Osteoblast (primary cell): ENCODE measurements around the gene AKAP13. TPM values are rescaled to one million over a fixed set of nuclear protein-coding genes. Genes with fewer than 3 reads are reported as not detected.

Experiments used
- DNase-seq: peaks from one replicate; pipeline ENCODE4 v3.0.0; 2011; ENCODE audit warnings: low spot score, mixed read lengths; ENCODE audit not compliant: insufficient read length; ENCODE audit errors: missing footprints
- H2AFZ ChIP-seq: 2 replicates; pipeline ENCODE4 v1.6.0; 2011; ENCODE audit warnings: mild to moderate bottlenecking, low read length
- H3K27ac ChIP-seq: 2 replicates; pipeline ENCODE4 v1.5.1; 2011; ENCODE audit warnings: mild to moderate bottlenecking, low read depth, low read length, moderate library complexity
- H3K27me3 ChIP-seq: 2 replicates; pipeline ENCODE4 v1.6.0; 2012; ENCODE audit warnings: mild to moderate bottlenecking, control low read depth, inconsistent platforms, low read length, moderate library complexity; ENCODE audit not compliant: insufficient read depth
- H3K36me3 ChIP-seq: 2 replicates; pipeline ENCODE4 v1.5.1; 2011; ENCODE audit warnings: mild to moderate bottlenecking, low read length, control low read depth, moderate library complexity; ENCODE audit not compliant: insufficient read depth
- H3K4me1 ChIP-seq: 2 replicates; pipeline ENCODE4 v1.5.1; 2011; ENCODE audit warnings: mild to moderate bottlenecking, low read length, control low read depth, moderate library complexity; ENCODE audit not compliant: insufficient read depth
- H3K4me2 ChIP-seq: 2 replicates; pipeline ENCODE4 v1.6.0; 2011; ENCODE audit warnings: mild to moderate bottlenecking, low read length; ENCODE audit not compliant: insufficient read depth
- H3K4me3 ChIP-seq: fragments of 200-600 bp; sonication (generic); 3 replicates; pipeline ENCODE4 v1.5.1; 2012; ENCODE audit warnings: mild to moderate bottlenecking, low read length, inconsistent platforms; ENCODE audit not compliant: insufficient read depth
- H3K79me2 ChIP-seq: 2 replicates; pipeline ENCODE4 v1.6.0; 2012; ENCODE audit warnings: mild to moderate bottlenecking, low read length, control low read depth, inconsistent platforms; ENCODE audit not compliant: insufficient read depth
- H3K9me3 ChIP-seq: 2 replicates; pipeline ENCODE4 v1.5.1; 2011; ENCODE audit warnings: low read depth, low read length, control low read depth
- H4K20me1 ChIP-seq: 2 replicates; pipeline ENCODE4 v1.6.0; 2012; ENCODE audit warnings: mild to moderate bottlenecking, low read length, control low read depth; ENCODE audit not compliant: insufficient read depth
- total RNA-seq: library from RNA; depleted of rRNA; stranded (reverse); fragments of >200 nt; gene quantifications from 2 replicates; pipeline ENCODE4 v1.2.3, GENCODE V29; 2012
- TF ChIP-seq, protein P1 (sequence below): IDR thresholded peaks from 2 replicates; pipeline ENCODE4 v1.5.1; 2011; ENCODE audit warnings: mild to moderate bottlenecking, low read depth, low read length, moderate library complexity; ENCODE audit errors: extremely low read depth

AKAP13 gene, protein sequence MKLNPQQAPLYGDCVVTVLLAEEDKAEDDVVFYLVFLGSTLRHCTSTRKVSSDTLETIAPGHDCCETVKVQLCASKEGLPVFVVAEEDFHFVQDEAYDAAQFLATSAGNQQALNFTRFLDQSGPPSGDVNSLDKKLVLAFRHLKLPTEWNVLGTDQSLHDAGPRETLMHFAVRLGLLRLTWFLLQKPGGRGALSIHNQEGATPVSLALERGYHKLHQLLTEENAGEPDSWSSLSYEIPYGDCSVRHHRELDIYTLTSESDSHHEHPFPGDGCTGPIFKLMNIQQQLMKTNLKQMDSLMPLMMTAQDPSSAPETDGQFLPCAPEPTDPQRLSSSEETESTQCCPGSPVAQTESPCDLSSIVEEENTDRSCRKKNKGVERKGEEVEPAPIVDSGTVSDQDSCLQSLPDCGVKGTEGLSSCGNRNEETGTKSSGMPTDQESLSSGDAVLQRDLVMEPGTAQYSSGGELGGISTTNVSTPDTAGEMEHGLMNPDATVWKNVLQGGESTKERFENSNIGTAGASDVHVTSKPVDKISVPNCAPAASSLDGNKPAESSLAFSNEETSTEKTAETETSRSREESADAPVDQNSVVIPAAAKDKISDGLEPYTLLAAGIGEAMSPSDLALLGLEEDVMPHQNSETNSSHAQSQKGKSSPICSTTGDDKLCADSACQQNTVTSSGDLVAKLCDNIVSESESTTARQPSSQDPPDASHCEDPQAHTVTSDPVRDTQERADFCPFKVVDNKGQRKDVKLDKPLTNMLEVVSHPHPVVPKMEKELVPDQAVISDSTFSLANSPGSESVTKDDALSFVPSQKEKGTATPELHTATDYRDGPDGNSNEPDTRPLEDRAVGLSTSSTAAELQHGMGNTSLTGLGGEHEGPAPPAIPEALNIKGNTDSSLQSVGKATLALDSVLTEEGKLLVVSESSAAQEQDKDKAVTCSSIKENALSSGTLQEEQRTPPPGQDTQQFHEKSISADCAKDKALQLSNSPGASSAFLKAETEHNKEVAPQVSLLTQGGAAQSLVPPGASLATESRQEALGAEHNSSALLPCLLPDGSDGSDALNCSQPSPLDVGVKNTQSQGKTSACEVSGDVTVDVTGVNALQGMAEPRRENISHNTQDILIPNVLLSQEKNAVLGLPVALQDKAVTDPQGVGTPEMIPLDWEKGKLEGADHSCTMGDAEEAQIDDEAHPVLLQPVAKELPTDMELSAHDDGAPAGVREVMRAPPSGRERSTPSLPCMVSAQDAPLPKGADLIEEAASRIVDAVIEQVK (N-terminal part only)
- 77.1 and 80.7 TPM in 2 replicates for total RNA-seq

DNA sequence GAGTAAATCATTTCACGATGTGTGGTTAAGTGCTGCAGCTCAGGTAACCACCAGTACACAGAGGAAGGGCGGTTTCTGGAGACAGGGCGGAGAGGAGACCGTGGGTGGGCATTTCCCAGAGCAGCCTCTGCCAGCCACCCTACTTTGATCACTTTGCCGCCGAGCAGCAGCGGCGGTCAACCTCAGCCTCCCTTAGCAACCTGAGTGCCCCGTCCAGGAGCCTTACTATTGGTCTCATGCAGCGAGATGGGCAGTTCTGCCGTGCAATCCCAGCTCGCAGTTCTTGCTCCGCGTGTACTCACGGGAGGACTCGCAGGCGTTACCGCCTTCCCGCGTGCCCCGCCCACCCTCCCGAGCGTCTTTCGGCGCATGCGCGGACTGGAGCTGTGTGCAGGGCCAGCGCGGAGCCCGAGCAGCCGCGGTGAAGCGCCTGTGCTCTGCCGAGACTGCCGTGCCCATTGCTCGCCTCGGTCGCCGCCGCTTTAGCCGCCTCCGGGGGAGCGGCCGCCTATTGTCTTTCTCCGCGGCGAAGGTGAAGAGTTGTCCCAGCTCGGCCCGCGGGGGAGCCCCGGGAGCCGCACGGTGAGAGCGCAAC, at the start of gene AKAP13:
AKAP13 (plus strand) TSS at position 387 of the 595 bp plus-strand sequence. CDS start 105,118 bp downstream, outside the sequence.
- H3K4me2 ChIP-seq: peak within 1 kb of the TSS; percentile 81
- peak within 1 kb of the TSS; percentile 71 for H3K4me3 ChIP-seq
- peak; percentile 98 for DNase-seq
- no peaks in the 10 kb centered on the region for H3K9me3 ChIP-seq
- peaks cover 17% of the 10 kb centered on the region for H3K4me1 ChIP-seq
- H3K27me3 ChIP-seq: no peaks in the 10 kb centered on the region
- peaks cover 21% of the 10 kb centered on the region for H4K20me1 ChIP-seq
- H3K36me3 ChIP-seq: no peaks in the 10 kb centered on the region
- peak within 1 kb of the TSS; percentile 46 for H3K27ac ChIP-seq
- TF ChIP-seq, protein P1, sequence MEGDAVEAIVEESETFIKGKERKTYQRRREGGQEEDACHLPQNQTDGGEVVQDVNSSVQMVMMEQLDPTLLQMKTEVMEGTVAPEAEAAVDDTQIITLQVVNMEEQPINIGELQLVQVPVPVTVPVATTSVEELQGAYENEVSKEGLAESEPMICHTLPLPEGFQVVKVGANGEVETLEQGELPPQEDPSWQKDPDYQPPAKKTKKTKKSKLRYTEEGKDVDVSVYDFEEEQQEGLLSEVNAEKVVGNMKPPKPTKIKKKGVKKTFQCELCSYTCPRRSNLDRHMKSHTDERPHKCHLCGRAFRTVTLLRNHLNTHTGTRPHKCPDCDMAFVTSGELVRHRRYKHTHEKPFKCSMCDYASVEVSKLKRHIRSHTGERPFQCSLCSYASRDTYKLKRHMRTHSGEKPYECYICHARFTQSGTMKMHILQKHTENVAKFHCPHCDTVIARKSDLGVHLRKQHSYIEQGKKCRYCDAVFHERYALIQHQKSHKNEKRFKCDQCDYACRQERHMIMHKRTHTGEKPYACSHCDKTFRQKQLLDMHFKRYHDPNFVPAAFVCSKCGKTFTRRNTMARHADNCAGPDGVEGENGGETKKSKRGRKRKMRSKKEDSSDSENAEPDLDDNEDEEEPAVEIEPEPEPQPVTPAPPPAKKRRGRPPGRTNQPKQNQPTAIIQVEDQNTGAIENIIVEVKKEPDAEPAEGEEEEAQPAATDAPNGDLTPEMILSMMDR: no peak
- peaks cover 44% of the 10 kb centered on the region for H3K79me2 ChIP-seq
- peak within 1 kb of the TSS; percentile 92 for H2AFZ ChIP-seq

GRCh38 chr15:85330901-85331588, 49.4 kb upstream of the AKAP13 start:
- Histone ChIP-seq H4K20me1 (no peaks in the 10 kb centered on the region), H2AFZ (peak overlapping the region; percentile 80), H3K27ac (peak overlapping the region; percentile 52), H3K4me1 (peaks cover 34% of the 10 kb centered on the region), H3K4me2 (peak overlapping the region; percentile 95), H3K79me2 (no peaks in the 10 kb centered on the region), H3K36me3 (no peaks in the 10 kb centered on the region), H3K9me3 (no peaks in the 10 kb centered on the region), H3K27me3 (no peaks in the 10 kb centered on the region), H3K4me3 (no peak overlapping the region)
- peak; percentile 73 for DNase-seq
- TF ChIP-seq, protein P1: peak; percentile 92

DNA sequence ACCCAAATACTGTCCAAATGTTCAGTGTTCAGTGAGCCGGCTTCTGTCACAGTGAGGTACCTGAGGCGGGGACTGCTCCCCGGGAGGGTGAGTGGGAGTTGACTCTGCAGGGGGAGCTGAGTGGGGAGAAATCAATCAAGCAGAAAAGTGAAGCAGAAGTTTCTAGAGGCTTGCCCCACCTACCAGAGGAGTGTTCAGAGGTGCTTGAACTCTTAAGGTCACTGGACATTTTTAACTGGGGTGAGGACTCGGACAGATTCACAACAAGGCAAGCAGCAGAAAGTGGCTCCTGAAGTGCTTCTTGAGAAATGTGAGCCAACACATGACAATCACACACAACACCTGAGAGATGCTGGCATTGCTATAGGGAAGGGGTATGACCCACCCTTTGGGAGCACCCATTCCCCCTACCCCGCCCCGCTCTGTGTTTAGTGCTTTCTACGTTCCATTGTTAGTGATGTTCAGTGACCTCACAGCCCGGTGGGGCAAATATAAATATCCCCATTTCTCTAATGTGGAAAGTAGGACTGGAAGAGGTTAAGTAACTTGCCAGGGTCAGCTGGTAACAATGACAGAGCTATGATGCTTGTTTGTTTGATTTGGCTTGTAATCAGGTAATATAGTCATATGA, 48.6 kb upstream of the AKAP13 start:
- H3K27me3 ChIP-seq: no peaks in the 10 kb centered on the region
- no peaks in the 10 kb centered on the region for H3K79me2 ChIP-seq
- TF ChIP-seq, protein P1: no peak
- peak overlapping the region; percentile 52 for H3K27ac ChIP-seq
- H3K4me2 ChIP-seq: no peak overlapping the region
- no peaks in the 10 kb centered on the region for H4K20me1 ChIP-seq
- no peak for DNase-seq
- peaks cover 34% of the 10 kb centered on the region for H3K4me1 ChIP-seq
- no peaks in the 10 kb centered on the region for H3K36me3 ChIP-seq
- H3K9me3 ChIP-seq: no peaks in the 10 kb centered on the region
- H3K4me3 ChIP-seq: no peak overlapping the region
- peak overlapping the region; percentile 80 for H2AFZ ChIP-seq
